Muscle layer of colon (tissue), 2 donors: Measurements from ENCODE around the gene SECTM1.
"Not testable (repeated sequence)": the region's sequence is repeated elsewhere in the genome, so short reads cannot be mapped to it uniquely, and the experiment has no call there.

ENCODE experiments used
- H3K27ac ChIP-seq: one replicate; pipeline ENCODE4 v1.7.0; 2013; ENCODE audit warnings: low read depth, mild to moderate bottlenecking, low read length, moderate library complexity
- H3K27me3 ChIP-seq, 2 donors: one replicate each; pipeline ENCODE4 v1.7.0; 2013; ENCODE audit warnings: low read length in 2 of 2, mild to moderate bottlenecking in 2 of 2; ENCODE audit not compliant: insufficient read depth in 2 of 2, control insufficient read depth in 1 of 2
- H3K36me3 ChIP-seq: one replicate; pipeline ENCODE4 v1.7.0; 2013; ENCODE audit warnings: mild to moderate bottlenecking, low read length; ENCODE audit not compliant: insufficient read depth
- H3K4me1 ChIP-seq: one replicate; pipeline ENCODE4 v1.7.0; 2013; ENCODE audit warnings: mild to moderate bottlenecking, low read length; ENCODE audit not compliant: insufficient read depth
- H3K4me3 ChIP-seq, 2 donors: one replicate each; pipeline ENCODE4 v1.7.0; 2013; ENCODE audit warnings: low read length in 2 of 2, low read depth in 1 of 2, mild to moderate bottlenecking in 1 of 2, moderate library complexity in 1 of 2
- H3K9ac ChIP-seq: one replicate; pipeline ENCODE4 v1.7.0; 2013; ENCODE audit warnings: low read length
- H3K9me3 ChIP-seq: one replicate; pipeline ENCODE4 v1.7.0; 2013; ENCODE audit warnings: mild to moderate bottlenecking, low read length
- donor health status: abdominal sarcoma.
- donor health status: Adenocarcinoma of cecum.

Gene SECTM1

GRCh38 chr17:82365606-82366295 lies 32.2 kb upstream of the SECTM1 start:
- Histone ChIP-seq H3K36me3 (no peaks in the 10 kb centered on the region), H3K9ac (no peak overlapping the region), H3K4me3 (no peak overlapping the region), H3K27ac (no peak overlapping the region), H3K27me3 (peaks cover 4 to 11% of the 10 kb centered on the region in 2 donors), H3K9me3 (no peaks in the 10 kb centered on the region), H3K4me1 (peaks cover 4% of the 10 kb centered on the region)

GRCh38 chr17:82361885-82362633 lies 28.5 kb upstream of the SECTM1 start:
- no peak overlapping the region for H3K4me3 ChIP-seq
- no peaks in the 10 kb centered on the region for H3K9me3 ChIP-seq
- H3K9ac ChIP-seq, result no peak overlapping the region
- H3K36me3 ChIP-seq, result no peaks in the 10 kb centered on the region
- no peak overlapping the region for H3K27ac ChIP-seq
- peaks cover 0 to 24% of the 10 kb centered on the region in 2 donors for H3K27me3 ChIP-seq
- no peaks in the 10 kb centered on the region for H3K4me1 ChIP-seq

GRCh38 chr17:82359451-82360074 lies 26.0 kb upstream of the SECTM1 start:
- not testable (repeated sequence) for H3K9me3 ChIP-seq, H3K27ac ChIP-seq, H3K4me3 ChIP-seq, H3K4me1 ChIP-seq, H3K9ac ChIP-seq, H3K36me3 ChIP-seq
- H3K27me3 ChIP-seq, result peaks cover 0 to 33% of the 10 kb centered on the region in 2 donors

- Histone ChIP-seq H3K36me3 (no peaks in the 10 kb centered on the region), H3K4me1 (peaks cover 6% of the 10 kb centered on the region), H3K27me3 (peaks cover 0 to 33% of the 10 kb centered on the region in 2 donors), H3K9me3 (no peaks in the 10 kb centered on the region), H3K27ac (no peak within 1 kb of the TSS), H3K4me3 (no peak within 1 kb of the TSS), H3K9ac (no peak within 1 kb of the TSS)
Measured at GRCh38 chr17:82358465-82359350, 25.1 kb upstream of the SECTM1 start, which contains the start of gene TEX19. Gene TEX19 (plus strand): TSS chr17:82359247. CDS start chr17:82362151, 2,904 bp downstream.

- no peak overlapping the region for H3K4me3 ChIP-seq
- no peaks in the 10 kb centered on the region for H3K9me3 ChIP-seq
- peaks cover 6% of the 10 kb centered on the region for H3K4me1 ChIP-seq
- no peak overlapping the region for H3K9ac ChIP-seq
- H3K27me3 ChIP-seq, result peaks cover 0 to 38% of the 10 kb centered on the region in 2 donors
- no peak overlapping the region for H3K27ac ChIP-seq
- H3K36me3 ChIP-seq, result no peaks in the 10 kb centered on the region
Measured at GRCh38 chr17:82357394-82357793, 23.8 kb upstream of the SECTM1 start.

- H3K4me3 ChIP-seq, result no peak overlapping the region
- peaks cover 0 to 43% of the 10 kb centered on the region in 2 donors for H3K27me3 ChIP-seq
- no peak overlapping the region for H3K9ac ChIP-seq
- no peak overlapping the region for H3K27ac ChIP-seq
- H3K9me3 ChIP-seq, result no peaks in the 10 kb centered on the region
- H3K36me3 ChIP-seq, result no peaks in the 10 kb centered on the region
- H3K4me1 ChIP-seq, result peaks cover 8% of the 10 kb centered on the region
Measured at GRCh38 chr17:82356845-82357355, 23.3 kb upstream of the SECTM1 start.

GRCh38 chr17:82355770-82356427 lies 22.3 kb upstream of the SECTM1 start:
- peaks cover 12% of the 10 kb centered on the region for H3K4me1 ChIP-seq
- no peak overlapping the region for H3K27ac ChIP-seq
- no peaks in the 10 kb centered on the region for H3K9me3 ChIP-seq
- H3K36me3 ChIP-seq, result no peaks in the 10 kb centered on the region
- no peak overlapping the region for H3K4me3 ChIP-seq
- H3K9ac ChIP-seq, result no peak overlapping the region
- peaks cover 0 to 43% of the 10 kb centered on the region in 2 donors for H3K27me3 ChIP-seq

- H3K4me3 ChIP-seq, result no peak overlapping the region
- no peaks in the 10 kb centered on the region for H3K36me3 ChIP-seq
- peaks cover 0 to 43% of the 10 kb centered on the region in 2 donors for H3K27me3 ChIP-seq
- no peak overlapping the region for H3K27ac ChIP-seq
- H3K9me3 ChIP-seq, result no peaks in the 10 kb centered on the region
- no peak overlapping the region for H3K9ac ChIP-seq
- H3K4me1 ChIP-seq, result peaks cover 12% of the 10 kb centered on the region
Measured at GRCh38 chr17:82354804-82355308, 21.3 kb upstream of the SECTM1 start.

GRCh38 chr17:82353484-82353883 lies 19.9 kb upstream of the SECTM1 start:
- Histone ChIP-seq H3K36me3 (no peaks in the 10 kb centered on the region), H3K27ac (no peak overlapping the region), H3K4me3 (no peak overlapping the region), H3K4me1 (peaks cover 12% of the 10 kb centered on the region), H3K27me3 (peaks cover 0 to 33% of the 10 kb centered on the region in 2 donors), H3K9ac (no peak overlapping the region), H3K9me3 (no peaks in the 10 kb centered on the region)

GRCh38 chr17:82351713-82352488 lies 18.3 kb upstream of the SECTM1 start:
- Histone ChIP-seq H3K9ac (no peak overlapping the region), H3K27ac (no peak overlapping the region), H3K4me1 (peaks cover 12% of the 10 kb centered on the region), H3K36me3 (no peaks in the 10 kb centered on the region), H3K4me3 (no peak overlapping the region), H3K9me3 (no peaks in the 10 kb centered on the region), H3K27me3 (peaks cover 0 to 18% of the 10 kb centered on the region in 2 donors)
